ENCODE measurements around the gene UBQLN4.

Gene UBQLN4

GRCh38 chr1:156065871-156066270 lies 12.3 kb upstream of the UBQLN4 start:
- no peak for TF ChIP-seq MAX (IDR thresholded peaks at IDR 0.05; ENCODE audit: low read depth, low read length)
- no peak overlapping the region for H3K4me3 ChIP-seq (ENCODE audit: low read depth, low read length)
- no peak for DNase-seq (ENCODE audit: low read depth)

GRCh38 chr1:156065212-156065611 lies 11.6 kb upstream of the UBQLN4 start:
- no peak for DNase-seq (ENCODE audit: low read depth)
- TF ChIP-seq MYC (IDR thresholded peaks at IDR 0.05; ENCODE audit: low read depth, low read length) = no peak
- TF ChIP-seq POLR2A (IDR thresholded peaks at IDR 0.05; ENCODE audit: extremely low read depth, insufficient read length) = no peak
- no peak for TF ChIP-seq MAX (IDR thresholded peaks at IDR 0.05; ENCODE audit: low read depth, low read length)
- TF ChIP-seq CTCF (IDR thresholded peaks at IDR 0.05; ENCODE audit: low read depth, low read length) = no peak
- no peak overlapping the region for H3K4me3 ChIP-seq (ENCODE audit: low read depth, low read length)

DNA sequence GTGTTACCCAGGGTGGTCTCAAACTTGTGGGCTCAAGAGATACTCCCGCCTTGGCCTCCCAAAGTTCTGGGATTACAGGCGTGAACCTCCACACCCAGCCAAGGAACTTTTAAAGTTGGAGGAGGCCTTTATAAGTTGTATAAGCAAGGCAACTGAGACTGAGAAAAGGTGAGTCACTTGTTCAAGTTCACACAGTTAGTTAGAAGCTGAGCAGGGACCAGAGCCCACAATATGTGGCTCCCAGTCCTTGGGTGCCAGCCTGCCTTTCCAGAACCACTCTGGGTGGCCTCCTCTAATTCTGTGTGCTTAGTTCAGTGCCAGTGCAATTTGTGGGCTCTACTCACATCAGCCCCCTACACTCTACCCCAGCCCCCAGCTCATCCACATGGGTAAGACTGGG lies 11.0 kb upstream of the UBQLN4 start:
- H3K4me3 ChIP-seq (ENCODE audit: low read depth, low read length) = no peak overlapping the region
- no peak for DNase-seq (ENCODE audit: low read depth)
- TF ChIP-seq MYC (IDR thresholded peaks at IDR 0.05; ENCODE audit: low read depth, low read length) = no peak
- TF ChIP-seq MAX (IDR thresholded peaks at IDR 0.05; ENCODE audit: low read depth, low read length) = no peak
- TF ChIP-seq POLR2A (IDR thresholded peaks at IDR 0.05; ENCODE audit: extremely low read depth, insufficient read length) = no peak
- TF ChIP-seq CTCF (IDR thresholded peaks at IDR 0.05; ENCODE audit: low read depth, low read length) = no peak

- TF ChIP-seq MYC (IDR thresholded peaks at IDR 0.05; ENCODE audit: low read depth, low read length) (no peak), CTCF (IDR thresholded peaks at IDR 0.05; ENCODE audit: low read depth, low read length) (no peak), MAX (IDR thresholded peaks at IDR 0.05; ENCODE audit: low read depth, low read length) (no peak), POLR2A (IDR thresholded peaks at IDR 0.05; ENCODE audit: extremely low read depth, insufficient read length) (no peak)
- no peak overlapping the region for H3K4me3 ChIP-seq (ENCODE audit: low read depth, low read length)
- DNase-seq (ENCODE audit: low read depth) = no peak
Measured at GRCh38 chr1:156063997-156064285, 10.3 kb upstream of the UBQLN4 start.

GRCh38 chr1:156062189-156062588 lies 8.6 kb upstream of the UBQLN4 start:
- H3K4me3 ChIP-seq (ENCODE audit: low read depth, low read length) = no peak overlapping the region
- no peak for DNase-seq (ENCODE audit: low read depth)
- TF ChIP-seq MYC (IDR thresholded peaks at IDR 0.05; ENCODE audit: low read depth, low read length) (no peak), MAX (IDR thresholded peaks at IDR 0.05; ENCODE audit: low read depth, low read length) (no peak), POLR2A (IDR thresholded peaks at IDR 0.05; ENCODE audit: extremely low read depth, insufficient read length) (no peak), CTCF (IDR thresholded peaks at IDR 0.05; ENCODE audit: low read depth, low read length) (no peak)

GRCh38 chr1:156060937-156061636 lies 7.5 kb upstream of the UBQLN4 start, which contains the start of gene RAB25:
RAB25 (plus strand) TSS chr1:156061160; CDS start chr1:156061401, 241 bp downstream.
- DNase-seq (ENCODE audit: low read depth) = no peak
- H3K4me3 ChIP-seq (ENCODE audit: low read depth, low read length) = no peak within 1 kb of the TSS

More at GRCh38 chr1:156060937-156061636, 7.5 kb upstream of the UBQLN4 start, which contains the start of gene RAB25:
- no peak for TF ChIP-seq MAX (IDR thresholded peaks at IDR 0.05; ENCODE audit: low read depth, low read length)
- no peak for TF ChIP-seq POLR2A (IDR thresholded peaks at IDR 0.05; ENCODE audit: extremely low read depth, insufficient read length)

Data from NB4 (cell line).